Measurements from ENCODE around the gene EPHA4. TPM values are rescaled to one million over a fixed set of nuclear protein-coding genes. Genes with fewer than 3 reads are reported as not detected.
A peak's percentile ranks its signal among the peaks of the same experiment; 100 is the strongest.

EPHA4 gene
- total and polyA plus RNA-seq, 11 donors, result 4.2 to 35.2 (median 19.5) TPM

DNA sequence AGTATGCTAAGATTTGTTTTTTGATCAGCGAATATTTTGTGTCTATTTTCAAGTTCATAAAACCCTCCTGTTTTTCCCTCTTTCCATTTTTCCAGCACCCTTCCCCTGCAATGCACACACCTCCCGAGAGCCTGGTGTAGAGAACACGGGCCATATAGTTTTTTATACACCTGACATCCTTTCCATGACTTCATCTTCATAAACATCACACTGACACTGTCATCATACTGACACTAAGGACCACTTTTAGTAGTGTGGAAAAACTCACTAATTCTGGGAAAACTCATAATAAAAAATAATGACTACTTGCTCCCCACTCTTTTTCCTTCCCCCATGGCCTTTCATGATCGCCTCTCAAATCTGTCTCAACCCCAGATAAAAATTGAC is 70.2 kb downstream of the EPHA4 start:
- Histone ChIP-seq H3K4me1 (peaks cover 0 to 34% (median 5%) of the 10 kb centered on the region in 12 donors), H3K9me3 (no peaks in the 10 kb centered on the region), H3K36me3 (peaks cover 0 to 6% (median 0%) of the 10 kb centered on the region in 9 donors), H3K27ac (peak overlapping the region in 1 of 12 donors; percentile 21), H3K4me3 (no peak overlapping the region), H3K27me3 (no peaks in the 10 kb centered on the region)
- TF ChIP-seq CTCF (IDR thresholded peaks at IDR 0.05) (no peak), POLR2A (IDR thresholded peaks at IDR 0.05) (no peak)
- intact Hi-C loops (cut with DNase I), result no loop called here
- WGBS, 4 donors, result 62 to 79% (median 73%) methylated on average over 4 of the region's 4 CpGs
- ATAC-seq (no peak), DNase-seq (no peak)

DNA sequence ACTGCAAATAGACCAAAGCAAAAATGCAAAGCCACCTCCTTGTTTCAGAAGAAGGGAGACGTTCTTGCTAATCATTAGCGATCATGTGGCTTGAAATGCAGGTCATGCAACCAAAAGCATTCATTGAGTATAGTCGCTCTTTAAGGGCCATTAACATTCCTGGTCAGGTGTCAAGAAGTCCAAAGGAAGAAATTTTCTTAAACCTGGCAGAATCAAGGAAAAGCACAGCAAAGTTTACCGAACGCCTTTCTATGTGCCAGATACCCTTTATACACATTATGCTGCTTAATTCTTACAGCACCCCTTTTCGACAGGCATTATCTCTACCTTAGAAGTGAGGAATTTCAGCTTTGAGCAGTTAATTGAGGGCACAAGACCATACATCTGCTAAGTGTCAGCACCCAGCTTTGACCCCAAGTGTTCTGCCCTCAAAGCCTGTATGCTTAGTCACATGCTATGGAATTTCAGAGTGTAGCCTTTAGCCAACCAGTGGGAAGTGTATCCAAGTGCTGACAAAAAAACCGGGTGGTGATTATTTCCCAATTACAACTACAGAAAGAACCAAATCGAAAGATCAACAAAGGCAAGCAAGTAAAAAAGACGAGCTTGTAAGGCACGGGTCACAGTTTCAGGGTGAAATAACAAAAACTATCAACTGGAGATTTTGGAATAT is 70.8 kb downstream of the EPHA4 start:
- TF ChIP-seq CTCF (IDR thresholded peaks at IDR 0.05) (no peak), POLR2A (IDR thresholded peaks at IDR 0.05) (no peak)
- peak in 3 of 4 donors; percentile 58 to 75 (median 65) for ATAC-seq
- intact Hi-C loops (cut with DNase I), result no loop called here
- H3K9me3 ChIP-seq, result no peaks in the 10 kb centered on the region
- H3K27me3 ChIP-seq, result no peaks in the 10 kb centered on the region
- peaks cover 0 to 6% (median 0%) of the 10 kb centered on the region in 9 donors for H3K36me3 ChIP-seq
- H3K27ac ChIP-seq, result peak overlapping the region in 3 of 12 donors; percentile 21 to 39 (median 27)
- no peak for DNase-seq
- peaks cover 0 to 34% (median 5%) of the 10 kb centered on the region in 12 donors for H3K4me1 ChIP-seq
- no peak overlapping the region for H3K4me3 ChIP-seq
- WGBS, 4 donors, result 52 to 64% (median 58%) methylated on average over 10 of the region's 10 CpGs

- Histone ChIP-seq H3K36me3 (peaks cover 0 to 6% (median 0%) of the 10 kb centered on the region in 9 donors), H3K27ac (peak overlapping the region in 1 of 12 donors; percentile 21), H3K4me1 (peaks cover 0 to 34% (median 5%) of the 10 kb centered on the region in 12 donors), H3K27me3 (no peaks in the 10 kb centered on the region), H3K9me3 (no peaks in the 10 kb centered on the region), H3K4me3 (no peak overlapping the region)
- ATAC-seq (peak in 2 of 4 donors; percentile 21 to 32), DNase-seq (no peak)
- intact Hi-C loops (cut with DNase I), result no loop called here
- TF ChIP-seq POLR2A (IDR thresholded peaks at IDR 0.05), result no peak
- 75 to 84% (median 78%) methylated on average over 6 of the region's 6 CpGs for WGBS, 4 donors
Observed at GRCh38 chr2:221500501-221501209, 71.4 kb downstream of the EPHA4 start.

DNA sequence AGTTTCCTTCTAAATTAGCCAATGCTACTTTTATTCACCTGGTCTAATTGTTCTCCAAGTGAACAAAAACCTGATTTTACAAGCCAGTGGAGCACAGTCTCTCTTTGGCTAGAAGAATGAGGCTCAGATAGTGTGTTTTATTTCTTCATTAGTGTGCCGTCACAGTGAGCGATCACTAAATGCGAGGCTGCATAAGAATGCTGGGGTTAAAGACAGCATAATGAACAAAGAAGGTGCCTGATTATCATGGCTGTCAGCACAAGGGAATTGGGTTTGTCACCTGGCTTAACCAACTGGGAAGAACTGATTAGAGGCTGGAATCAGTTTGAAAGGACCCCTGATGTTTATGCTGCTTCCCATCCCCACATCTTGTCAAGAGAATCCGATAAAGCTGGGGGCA is 76.4 kb downstream of the EPHA4 start:
- TF ChIP-seq CTCF (IDR thresholded peaks at IDR 0.05) (no peak), POLR2A (IDR thresholded peaks at IDR 0.05) (no peak)
- Histone ChIP-seq H3K4me1 (peaks cover 0 to 7% (median 0%) of the 10 kb centered on the region in 12 donors), H3K4me3 (no peak overlapping the region), H3K27me3 (no peaks in the 10 kb centered on the region), H3K9me3 (no peaks in the 10 kb centered on the region), H3K36me3 (peaks cover 0 to 6% (median 0%) of the 10 kb centered on the region in 9 donors), H3K27ac (no peak overlapping the region)
- intact Hi-C loops (cut with DNase I), result no loop called here
- no peak for ATAC-seq
- no peak for DNase-seq
- 71 to 80% (median 78%) methylated on average over 4 of the region's 4 CpGs for WGBS, 4 donors
